HG02973 (cell line): Measurements from ENCODE around the gene FMO1.
"Not testable (repeated sequence)": the region's sequence is repeated elsewhere in the genome, so short reads cannot be mapped to it uniquely, and the experiment has no call there.

Source experiments
- ATAC-seq: cut with Tn5 transposase; IDR thresholded peaks from one replicate; pipeline ENCODE4 v1.9.1; 2021; ENCODE audit warnings: moderate library complexity; ENCODE audit not compliant: unreplicated experiment

FMO1 gene

DNA sequence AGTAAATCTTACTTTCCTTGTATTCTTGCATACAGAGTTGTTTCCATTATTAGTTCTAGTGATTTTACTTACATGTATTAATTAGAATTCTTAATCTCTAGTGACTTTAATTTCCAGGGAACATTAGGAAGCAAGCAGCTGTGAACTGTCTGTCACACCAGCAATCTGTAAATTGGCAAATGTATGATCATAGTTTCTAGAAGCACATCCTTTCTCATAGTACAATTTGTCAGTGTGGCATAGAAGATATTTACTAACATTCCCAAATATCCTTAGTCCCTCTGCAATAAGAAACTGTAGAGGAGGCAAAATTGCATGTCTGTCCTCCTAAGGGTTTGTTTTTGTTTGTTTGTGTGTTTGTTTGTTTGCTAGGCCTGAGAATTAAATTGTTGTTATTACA is 17.0 kb upstream of the FMO1 start:
- no peak for ATAC-seq

- no peak for ATAC-seq
Measured at GRCh38 chr1:171233183-171233582, 15.1 kb upstream of the FMO1 start.

GRCh38 chr1:171236231-171236630 is 12.1 kb upstream of the FMO1 start:
- not testable (repeated sequence) for ATAC-seq

DNA sequence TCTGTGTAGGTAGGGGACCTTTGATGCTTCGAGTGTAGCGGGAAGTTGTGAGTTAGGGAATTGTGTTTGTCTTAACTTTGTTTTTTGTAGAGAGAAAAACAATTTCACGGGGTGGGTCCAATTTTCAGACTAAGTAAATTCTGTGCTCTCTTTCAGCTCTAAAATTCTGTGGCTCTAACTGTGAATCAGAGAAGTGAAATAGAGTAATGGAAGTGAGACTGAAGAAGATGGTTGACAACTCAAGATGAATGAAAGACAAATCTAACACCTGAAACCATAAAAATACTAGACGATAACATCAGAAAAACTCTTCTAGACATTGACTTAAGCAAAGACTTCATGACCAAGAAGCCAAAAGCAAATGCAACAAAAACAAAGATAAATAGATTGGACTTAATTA is 4.4 kb upstream of the FMO1 start:
- ATAC-seq, result no peak

- peak; percentile 89 for ATAC-seq
Measured at GRCh38 chr1:171245458-171246064, 2.7 kb upstream of the FMO1 start.

GRCh38 chr1:171247501-171247900 is 793 bp upstream of the FMO1 start:
- ATAC-seq, result no peak

GRCh38 chr1:171248841-171249240 is 547 bp downstream of the FMO1 start:
- ATAC-seq, result no peak

DNA sequence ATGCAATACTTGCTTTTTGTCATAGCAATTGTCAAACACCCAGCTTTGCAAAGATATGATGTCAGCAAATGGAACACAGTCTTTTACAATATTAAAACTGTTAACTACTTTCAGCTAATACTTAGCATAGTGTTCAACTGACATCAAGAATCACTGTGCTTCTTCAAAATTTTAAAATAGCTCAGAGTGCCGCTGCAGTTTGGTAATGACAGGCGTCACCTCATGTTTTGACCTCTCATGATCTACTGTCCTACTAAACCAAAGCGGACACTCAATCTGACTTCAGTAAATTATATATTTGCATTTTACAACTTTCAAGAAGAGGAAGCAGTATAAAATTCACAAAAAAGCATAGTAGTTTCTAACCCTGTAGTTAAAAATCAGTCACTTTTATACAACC is 2.0 kb downstream of the FMO1 start:
- no peak for ATAC-seq

DNA sequence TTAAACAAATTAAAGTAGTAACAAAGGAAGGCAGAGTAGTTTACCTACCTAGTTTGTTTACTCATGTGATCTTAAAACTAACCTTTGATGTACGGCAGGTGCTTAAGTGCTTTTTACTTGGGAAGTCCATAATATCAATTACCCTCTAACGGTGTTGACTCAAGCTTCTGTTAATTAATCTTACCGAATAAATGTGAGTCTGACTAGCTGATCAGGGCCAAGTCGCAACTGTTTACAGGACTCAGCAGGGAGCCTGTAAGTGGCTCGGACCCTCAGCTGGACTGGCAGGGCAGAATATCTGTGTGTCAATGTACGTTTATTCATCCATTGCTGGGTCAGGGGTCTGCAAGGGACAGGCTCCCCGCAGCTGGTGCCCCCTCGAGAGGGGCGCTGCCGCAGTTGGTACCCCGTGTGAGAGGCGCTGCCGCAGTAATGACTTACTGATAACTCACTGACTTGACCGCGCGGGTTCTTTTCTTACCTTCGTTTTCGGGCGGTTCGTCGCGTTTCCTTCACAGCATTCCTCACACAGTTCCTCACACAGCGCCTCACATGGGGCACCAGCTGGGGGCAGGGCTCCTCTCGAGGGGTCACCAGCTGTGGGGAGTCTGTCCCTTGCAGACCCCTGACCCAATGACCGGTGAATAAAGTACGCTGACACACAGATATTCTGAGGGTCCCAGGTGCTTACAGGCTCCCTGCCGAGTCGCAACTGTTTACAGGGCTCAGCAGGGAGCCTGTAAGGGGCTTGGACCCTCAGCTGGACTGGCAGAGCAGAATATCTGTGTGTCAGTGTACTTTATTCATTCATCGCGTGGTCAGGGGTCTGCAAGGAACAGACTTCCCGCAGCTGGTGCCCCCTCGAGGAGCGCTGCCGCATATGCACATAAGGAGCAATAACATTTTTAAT is 3.0 kb downstream of the FMO1 start:
- peak; percentile 58 for ATAC-seq

GRCh38 chr1:171251952-171252300 is 3.6 kb downstream of the FMO1 start:
- ATAC-seq, result no peak

- ATAC-seq, result peak; percentile 92
Measured at GRCh38 chr1:171252482-171252881, 4.2 kb downstream of the FMO1 start.

DNA sequence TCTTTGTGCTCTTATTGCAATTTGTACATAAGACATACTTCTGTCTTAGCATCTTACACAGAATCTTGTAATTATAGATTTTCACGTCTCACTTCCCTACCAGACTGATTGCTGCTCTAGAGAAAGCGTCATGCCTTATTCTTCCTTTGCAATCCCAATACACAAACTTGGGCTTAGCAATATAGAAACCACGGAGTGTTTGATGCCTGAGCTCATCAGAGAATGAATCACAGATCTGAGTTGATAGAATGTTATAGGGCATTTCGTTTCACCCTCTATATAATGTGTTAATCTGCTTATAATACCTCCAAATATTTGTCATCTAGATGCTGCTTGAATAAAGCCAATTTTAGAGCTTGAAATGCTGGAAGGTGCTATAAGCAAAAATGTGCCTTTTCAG is 6.6 kb downstream of the FMO1 start:
- no peak for ATAC-seq

- no peak for ATAC-seq
Measured at GRCh38 chr1:171256940-171257606, 8.8 kb downstream of the FMO1 start.

GRCh38 chr1:171257607-171258076 is 9.3 kb downstream of the FMO1 start:
- ATAC-seq, result no peak

GRCh38 chr1:171258429-171258828 is 10.1 kb downstream of the FMO1 start:
- ATAC-seq, result no peak

DNA sequence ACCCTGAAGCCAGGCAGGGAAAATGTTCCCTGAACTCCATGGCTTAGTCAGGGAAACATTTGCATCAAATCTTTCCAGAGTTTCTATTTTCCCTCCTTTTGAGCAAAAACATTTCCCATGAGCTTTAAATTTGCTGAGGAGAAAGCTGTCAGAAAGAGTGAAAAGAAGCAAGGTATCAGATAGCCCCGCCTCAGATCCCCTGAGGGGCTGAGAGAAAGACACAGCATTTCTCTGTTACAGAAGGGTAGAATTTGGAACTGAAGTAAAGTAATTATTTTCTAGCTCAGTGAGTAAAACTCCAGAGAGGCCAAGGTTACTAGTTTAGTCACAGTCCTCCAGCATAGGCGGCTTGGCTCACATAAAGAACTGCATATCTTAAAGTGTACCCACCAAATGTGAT is 10.6 kb downstream of the FMO1 start:
- ATAC-seq, result no peak

DNA sequence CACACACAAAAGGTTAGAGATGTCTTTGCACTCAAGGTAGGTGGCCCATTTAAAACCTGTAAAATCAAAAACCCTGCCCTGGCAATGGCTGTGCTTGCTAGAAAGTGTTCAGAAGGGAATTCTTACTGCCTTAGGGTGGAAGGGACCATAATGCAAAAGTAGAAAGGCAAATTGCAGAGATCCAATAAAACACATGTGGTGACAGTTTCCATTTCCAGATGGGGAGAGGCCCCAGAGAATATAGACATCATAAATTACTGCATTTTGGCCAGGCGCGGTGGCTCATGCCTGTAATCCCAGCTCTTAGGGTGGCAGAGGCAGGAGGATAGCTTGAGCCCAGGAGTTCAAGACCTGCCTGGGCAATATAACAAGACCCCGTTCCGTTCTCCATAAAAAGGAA is 13.0 kb downstream of the FMO1 start:
- ATAC-seq, result no peak

GRCh38 chr1:171263901-171264300 is 15.6 kb downstream of the FMO1 start:
- no peak for ATAC-seq

GRCh38 chr1:171265686-171266085 is 17.4 kb downstream of the FMO1 start:
- no peak for ATAC-seq

GRCh38 chr1:171266930-171267329 is 18.6 kb downstream of the FMO1 start:
- no peak for ATAC-seq

DNA sequence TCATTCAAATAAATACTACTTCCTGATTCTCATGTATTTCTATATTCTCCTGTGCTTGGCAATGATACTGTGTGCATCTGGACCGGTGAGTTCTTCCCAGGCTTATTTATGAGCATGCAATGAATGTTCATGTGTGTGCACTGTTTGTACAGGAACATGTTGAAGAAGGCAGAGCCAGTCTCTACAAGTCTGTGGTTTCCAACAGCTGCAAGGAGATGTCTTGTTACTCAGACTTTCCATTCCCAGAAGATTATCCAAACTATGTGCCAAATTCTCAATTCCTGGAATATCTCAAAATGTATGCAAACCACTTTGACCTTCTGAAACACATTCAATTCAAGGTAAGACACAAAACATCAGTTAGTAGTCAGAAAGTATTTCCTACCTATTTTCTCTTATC is 19.1 kb downstream of the FMO1 start:
- no peak for ATAC-seq

- ATAC-seq, result no peak
Measured at GRCh38 chr1:171270806-171271205, 22.5 kb downstream of the FMO1 start.
